DOHH2 (cell line): Measurements from ENCODE around the gene PFDN2.

Experiments
- EZH2phosphoT487 ChIP-seq: fragments of 200-600 bp; sonication (generic); IDR thresholded peaks from 2 replicates; pipeline ENCODE4 v1.6.1; 2017; ENCODE audit warnings: borderline replicate concordance, mild to moderate bottlenecking, antibody characterized with exemption, low read length, moderate library complexity, mixed read lengths
- TF ChIP-seq, protein P1 (sequence below): fragments of 200-600 bp; sonication (generic); IDR thresholded peaks from one replicate; pipeline ENCODE4 v1.5.1; 2014; ENCODE audit warnings: antibody characterized with exemption, mild to moderate bottlenecking, low read depth, low read length; ENCODE audit not compliant: poor library complexity, severe bottlenecking

DNA sequence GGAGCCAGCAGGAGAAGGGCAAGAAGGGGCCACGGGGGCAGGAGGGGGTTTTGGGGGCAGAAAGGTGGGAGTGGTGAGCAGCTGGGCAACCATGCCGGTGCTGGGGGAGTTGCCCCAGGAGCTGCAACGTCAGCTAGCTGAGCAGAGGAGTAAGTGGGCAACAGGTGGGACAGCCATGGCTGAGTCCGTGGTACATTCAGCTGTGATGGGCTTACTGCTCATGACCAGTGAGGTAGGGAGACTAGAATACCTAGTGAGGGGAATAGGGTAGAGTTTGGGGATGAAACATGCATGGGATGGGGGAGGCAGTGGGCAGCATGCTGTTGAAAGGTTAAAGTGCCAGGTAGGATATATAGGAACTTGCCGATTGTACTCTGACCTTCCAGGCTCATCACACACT lies 43.8 kb upstream of the PFDN2 start:
- TF ChIP-seq, protein P1, sequence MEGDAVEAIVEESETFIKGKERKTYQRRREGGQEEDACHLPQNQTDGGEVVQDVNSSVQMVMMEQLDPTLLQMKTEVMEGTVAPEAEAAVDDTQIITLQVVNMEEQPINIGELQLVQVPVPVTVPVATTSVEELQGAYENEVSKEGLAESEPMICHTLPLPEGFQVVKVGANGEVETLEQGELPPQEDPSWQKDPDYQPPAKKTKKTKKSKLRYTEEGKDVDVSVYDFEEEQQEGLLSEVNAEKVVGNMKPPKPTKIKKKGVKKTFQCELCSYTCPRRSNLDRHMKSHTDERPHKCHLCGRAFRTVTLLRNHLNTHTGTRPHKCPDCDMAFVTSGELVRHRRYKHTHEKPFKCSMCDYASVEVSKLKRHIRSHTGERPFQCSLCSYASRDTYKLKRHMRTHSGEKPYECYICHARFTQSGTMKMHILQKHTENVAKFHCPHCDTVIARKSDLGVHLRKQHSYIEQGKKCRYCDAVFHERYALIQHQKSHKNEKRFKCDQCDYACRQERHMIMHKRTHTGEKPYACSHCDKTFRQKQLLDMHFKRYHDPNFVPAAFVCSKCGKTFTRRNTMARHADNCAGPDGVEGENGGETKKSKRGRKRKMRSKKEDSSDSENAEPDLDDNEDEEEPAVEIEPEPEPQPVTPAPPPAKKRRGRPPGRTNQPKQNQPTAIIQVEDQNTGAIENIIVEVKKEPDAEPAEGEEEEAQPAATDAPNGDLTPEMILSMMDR, result no peak
- no peak for TF ChIP-seq EZH2phosphoT487
